Renal cortex interstitium (tissue), 15 donors: Measurements from ENCODE around the gene LIF. TPM values are rescaled to one million over a fixed set of nuclear protein-coding genes. Genes with fewer than 3 reads are reported as not detected.
A peak's percentile ranks its signal among the peaks of the same experiment; 100 is the strongest.

Experiments used
- DNase-seq, 11 donors: peaks; one replicate each; pipeline ENCODE4 v3.0.0-alpha.2; 2013; ENCODE audit warnings: low read depth in 9 of 11, low spot score in 4 of 11; ENCODE audit errors: extremely low read depth in 1 of 11
- long read RNA-seq, 16 experiments: transcript quantifications; one replicate each; lab custom pipeline, GENCODE V29; 2026
- polyA plus RNA-seq, 3 donors: library from polyadenylated mRNA; unstranded; fragments of 120-200 nt; gene quantifications; one replicate each; pipeline ENCODE4 v1.2.1, GENCODE V29; 2013; ENCODE audit not compliant: insufficient read length in 3 of 3

The LIF gene
- polyA plus RNA-seq = 1 to 10 TPM; 1.7 to 2.9 (median 2.3) TPM
- long read RNA-seq, donor 1 = 0 reads
- long read RNA-seq, donor 2 = 0 reads
- long read RNA-seq, donor 3, partial matches to known transcripts = 0 of 1 reads
- long read RNA-seq, donor 3, other reads (novel, unspliced or antisense) = 0 of 1 reads
- long read RNA-seq, donor 4 = 0 reads
- long read RNA-seq, donor 5 = 0 reads
- long read RNA-seq, donor 6 = 0 reads
- long read RNA-seq, donor 7 = 0 reads
- long read RNA-seq, donor 8 = 0 reads
- long read RNA-seq, donor 9 = 0 reads
- long read RNA-seq, donor 10 = 0 reads
- long read RNA-seq, donor 11 = 0 reads
- long read RNA-seq, donor 12 = 0 reads
- long read RNA-seq, donor 13 = 0 reads
- long read RNA-seq, donor 14 = 0 reads
- long read RNA-seq, donor 15 = 0 reads
- long read RNA-seq, donor 16 = 0 reads

GRCh38 chr22:30245985-30246813, at the start of gene LIF:
Gene LIF (minus strand): TSS chr22:30246759. CDS start chr22:30246695, 64 bp downstream.
- DNase-seq = no peak

- DNase-seq = no peak
Measured at GRCh38 chr22:30296324-30296723, 49.8 kb upstream of the LIF start.

GRCh38 chr22:30295576-30295975, 49.0 kb upstream of the LIF start:
- DNase-seq = no peak

- no peak for DNase-seq
Measured at GRCh38 chr22:30294830-30295229, 48.3 kb upstream of the LIF start.

- DNase-seq = no peak
Measured at GRCh38 chr22:30294066-30294465, 47.5 kb upstream of the LIF start.

GRCh38 chr22:30293026-30293425, 46.5 kb upstream of the LIF start:
- DNase-seq = no peak

- no peak for DNase-seq
Measured at GRCh38 chr22:30292069-30292970, 45.8 kb upstream of the LIF start.

GRCh38 chr22:30291058-30291892, 44.7 kb upstream of the LIF start:
- DNase-seq = no peak

- no peak for DNase-seq
Measured at GRCh38 chr22:30290342-30291057, 43.9 kb upstream of the LIF start.

- no peak for DNase-seq
Measured at GRCh38 chr22:30289980-30290313, 43.4 kb upstream of the LIF start.

GRCh38 chr22:30289141-30289979, 42.8 kb upstream of the LIF start, which contains the start of gene CASTOR1:
Gene CASTOR1 (minus strand): TSS chr22:30289505. CDS start chr22:30289497, 8 bp downstream.
- DNase-seq = peak; percentile 89 to 97 (median 96)

- DNase-seq = no peak
Measured at GRCh38 chr22:30288419-30289140, 42.0 kb upstream of the LIF start.

GRCh38 chr22:30287648-30288418, 41.3 kb upstream of the LIF start:
- peak in 6 of 11 donors; percentile 63 to 74 (median 68) for DNase-seq

- DNase-seq = no peak
Measured at GRCh38 chr22:30286813-30287647, 40.5 kb upstream of the LIF start.

GRCh38 chr22:30286331-30286730, 39.8 kb upstream of the LIF start:
- no peak for DNase-seq
